GM19035 (cell line): Measurements from ENCODE around the gene TBC1D16.
"Not testable (repeated sequence)": the region's sequence is repeated elsewhere in the genome, so short reads cannot be mapped to it uniquely, and the experiment has no call there.

ENCODE experiments used
- ATAC-seq: cut with Tn5 transposase; IDR thresholded peaks from one replicate; pipeline ENCODE4 v1.9.1; 2021; ENCODE audit not compliant: unreplicated experiment

The TBC1D16 gene

DNA sequence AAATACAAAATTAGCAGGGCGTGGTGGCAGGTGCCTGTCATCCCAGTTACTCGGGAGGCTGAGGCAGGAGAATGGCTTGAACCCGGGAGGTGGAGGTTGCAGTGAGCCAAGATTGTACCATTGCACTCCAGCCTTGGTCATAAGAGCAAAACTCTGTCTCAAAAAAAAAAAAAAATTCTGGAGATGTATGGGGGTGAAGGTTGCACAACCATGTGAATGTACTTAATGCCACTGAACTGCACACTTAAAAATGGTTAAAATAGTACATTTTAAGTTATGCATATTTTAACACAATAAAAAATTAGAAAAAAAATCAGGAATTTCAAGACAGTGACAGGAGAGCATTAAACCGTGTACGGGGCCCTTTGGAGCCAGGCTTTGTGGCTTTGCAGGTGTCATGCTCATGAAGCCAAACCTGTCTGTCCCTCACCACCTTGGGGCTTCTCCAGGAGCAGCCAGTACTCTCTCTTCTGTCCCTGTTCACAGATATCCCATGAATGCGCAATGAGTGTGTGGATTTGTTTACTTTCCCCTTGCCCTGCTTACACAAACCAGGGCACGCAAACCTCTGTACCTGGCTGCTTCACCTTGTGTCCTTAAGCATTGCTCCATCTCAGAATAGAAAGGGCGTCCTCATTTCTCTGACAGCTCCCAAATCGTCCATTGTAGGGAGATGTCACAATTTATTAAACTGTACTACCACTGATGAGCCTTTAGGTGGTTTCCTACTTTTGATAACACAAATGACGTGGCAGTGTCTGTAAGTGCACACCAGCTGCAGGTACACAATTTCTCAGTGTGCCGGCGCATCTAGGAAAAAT lies 138.2 kb downstream of the TBC1D16 start:
- ATAC-seq, result no peak

DNA sequence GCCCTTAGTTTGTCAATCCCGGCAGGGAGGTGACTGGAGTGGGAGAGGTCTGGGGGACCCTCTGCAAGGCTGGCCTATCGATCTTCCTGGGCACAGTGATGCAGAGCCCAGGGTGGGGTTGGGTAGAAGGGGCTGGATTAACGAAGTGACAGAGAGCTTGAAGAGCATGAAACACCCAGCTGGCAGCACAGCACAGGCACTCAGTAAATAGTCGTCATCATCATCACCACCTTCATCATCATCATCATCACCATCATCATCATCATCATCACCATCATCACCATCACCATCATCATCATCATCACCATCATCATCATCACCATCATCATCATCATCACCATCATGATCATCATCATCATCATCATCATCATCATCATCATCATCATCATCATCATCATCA lies 142.2 kb downstream of the TBC1D16 start:
- ATAC-seq, result not testable (repeated sequence)

DNA sequence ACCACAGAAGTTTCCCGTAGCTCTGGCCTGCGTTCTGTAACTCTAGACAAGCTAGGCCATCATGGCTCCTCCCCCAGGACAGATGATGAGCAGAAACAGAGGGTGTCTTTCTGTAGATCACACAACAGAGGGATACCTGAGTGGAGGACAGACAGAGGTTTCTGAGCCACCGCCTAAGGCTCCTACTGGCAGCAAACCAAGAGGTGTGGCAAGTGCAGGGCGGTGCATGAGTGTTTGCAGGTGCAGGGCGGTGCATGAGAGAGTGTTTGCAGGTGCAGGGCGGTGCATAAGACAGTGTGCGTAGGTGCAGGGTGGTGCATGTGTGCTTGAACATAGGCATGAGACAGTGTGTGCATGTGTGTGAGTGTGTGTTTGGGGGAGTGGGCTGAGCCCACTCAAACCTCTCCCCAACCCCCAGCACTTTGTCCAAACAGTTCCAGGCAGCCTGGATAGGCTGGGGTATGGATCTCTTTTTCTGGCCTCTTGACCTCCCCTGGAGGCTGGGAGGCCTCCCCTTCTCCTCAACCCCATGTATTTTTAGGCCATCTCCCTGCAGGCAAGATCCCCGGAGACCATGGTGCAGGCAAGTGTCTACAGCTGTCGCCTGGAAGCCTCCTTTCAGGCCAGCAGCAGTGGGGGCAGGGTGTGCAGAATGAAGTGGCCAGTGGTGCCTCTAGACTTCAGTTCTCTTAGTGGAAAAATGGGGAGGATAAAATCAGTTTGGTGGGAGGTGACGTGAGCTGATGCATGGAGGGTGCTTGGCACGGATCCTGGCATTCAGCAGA lies 143.0 kb downstream of the TBC1D16 start:
- ATAC-seq, result no peak

DNA sequence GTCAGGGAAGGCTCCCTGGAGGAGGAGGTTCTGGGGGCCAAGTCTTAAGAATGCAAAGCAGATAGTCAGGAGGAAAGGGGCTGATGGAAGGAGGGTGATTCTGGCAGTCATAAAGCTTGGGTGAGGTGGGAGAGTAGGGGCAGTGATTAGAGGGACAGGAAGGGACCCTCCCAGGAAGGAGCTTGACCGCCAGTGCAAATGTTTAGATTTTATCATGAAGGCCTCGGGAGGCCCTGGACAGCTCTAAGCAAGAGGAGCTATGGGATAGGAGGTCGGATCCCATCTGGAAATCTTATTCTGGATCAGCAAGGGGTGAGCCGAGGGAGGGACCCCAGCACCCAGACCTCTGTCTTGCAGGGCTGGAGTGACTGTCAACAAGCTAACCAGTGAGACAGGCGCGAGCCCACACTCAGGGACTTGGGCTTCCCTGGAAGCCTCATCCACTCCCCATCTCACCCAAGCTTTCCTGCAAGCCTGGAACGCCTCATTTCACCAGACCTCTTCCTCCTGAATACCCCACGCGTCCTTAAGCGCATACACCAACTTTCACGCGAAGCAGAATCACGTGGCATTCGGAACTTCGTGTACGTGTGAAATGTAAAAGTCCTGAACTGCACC lies 144.4 kb downstream of the TBC1D16 start:
- ATAC-seq, result no peak

DNA sequence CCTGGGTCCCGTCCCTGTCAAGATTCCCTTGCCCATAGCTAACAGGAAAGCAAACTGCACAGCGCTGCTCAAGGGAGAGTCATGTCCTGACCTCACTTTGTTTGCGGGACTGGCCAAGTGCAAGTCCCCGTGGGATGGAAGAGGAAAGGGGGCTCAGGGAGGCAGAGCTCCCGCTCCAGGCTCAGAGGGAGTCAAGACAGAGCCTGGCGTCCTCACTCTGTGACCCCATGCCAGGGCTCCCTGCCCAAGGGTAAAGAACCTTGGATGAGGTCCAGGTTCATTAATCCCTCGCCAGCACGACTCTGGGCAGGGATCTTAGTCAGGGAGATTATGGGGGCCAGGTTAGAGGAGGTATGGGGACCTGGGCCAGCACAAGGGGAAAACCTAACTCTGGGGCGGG lies 145.0 kb downstream of the TBC1D16 start:
- no peak for ATAC-seq

DNA sequence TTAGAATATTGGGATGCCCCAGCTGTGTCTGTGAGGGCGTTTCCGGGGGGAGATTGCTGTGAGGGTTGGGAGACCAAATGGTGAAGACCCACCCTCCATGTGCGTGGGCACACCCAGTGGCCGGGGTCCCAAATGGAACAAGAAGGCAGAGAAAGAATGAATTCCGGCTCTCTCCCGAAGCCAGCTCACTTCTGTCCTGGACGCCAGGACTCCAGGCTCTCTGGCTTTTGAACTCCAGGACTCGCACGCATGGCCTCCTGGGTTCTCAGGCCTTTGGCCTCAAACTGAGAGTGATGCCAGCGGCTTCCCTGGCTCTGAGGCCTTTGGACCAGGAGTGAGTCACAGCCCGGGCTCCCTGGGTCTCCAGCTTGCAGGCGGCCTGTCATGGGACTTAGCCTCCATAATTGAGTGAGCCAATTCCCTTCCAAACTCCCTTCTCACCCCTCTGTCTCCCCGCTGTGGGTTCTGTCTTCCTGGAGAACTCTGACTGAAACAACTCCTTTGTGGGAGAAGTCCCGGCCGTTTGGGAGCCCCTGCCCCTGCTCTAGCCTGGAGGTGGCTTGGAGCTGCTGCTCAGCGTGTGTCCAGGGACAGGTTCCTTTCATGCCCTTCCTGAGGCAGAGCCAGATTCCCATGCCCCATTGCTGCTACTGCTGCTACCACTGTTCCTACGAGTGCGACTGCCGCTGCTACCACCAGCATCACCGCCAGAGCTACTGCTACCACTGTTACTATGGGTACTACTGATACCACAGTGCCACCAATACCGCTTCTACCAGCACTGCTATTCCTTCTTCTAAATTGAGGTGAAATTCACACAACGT lies 146.6 kb downstream of the TBC1D16 start:
- ATAC-seq, result no peak

DNA sequence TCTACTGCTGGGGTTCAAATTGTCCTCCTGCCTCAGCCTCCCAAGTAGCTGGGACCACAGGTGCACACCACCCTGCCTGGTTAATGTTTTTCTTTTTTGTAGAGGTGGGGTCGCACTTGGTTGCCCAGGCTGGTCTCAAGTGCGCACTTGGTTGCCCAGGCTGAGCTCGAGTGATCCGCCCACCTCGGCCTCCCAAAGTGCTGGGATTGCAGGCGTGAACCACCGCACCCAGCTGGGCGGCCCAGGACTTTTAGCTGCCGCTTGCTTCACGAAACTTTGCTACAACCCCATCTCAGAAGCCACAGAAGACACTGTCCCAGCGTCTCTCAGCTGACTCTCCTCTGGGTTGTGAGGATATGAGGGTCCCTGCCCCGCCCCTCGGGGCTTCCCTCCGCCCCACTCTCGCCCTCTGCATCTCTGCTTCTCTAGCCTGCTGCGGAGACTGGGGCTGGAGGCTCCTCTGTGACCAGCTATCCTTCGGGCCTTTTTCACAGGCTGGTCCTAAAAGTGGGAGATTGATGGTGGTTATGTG lies 147.6 kb downstream of the TBC1D16 start:
- no peak for ATAC-seq

DNA sequence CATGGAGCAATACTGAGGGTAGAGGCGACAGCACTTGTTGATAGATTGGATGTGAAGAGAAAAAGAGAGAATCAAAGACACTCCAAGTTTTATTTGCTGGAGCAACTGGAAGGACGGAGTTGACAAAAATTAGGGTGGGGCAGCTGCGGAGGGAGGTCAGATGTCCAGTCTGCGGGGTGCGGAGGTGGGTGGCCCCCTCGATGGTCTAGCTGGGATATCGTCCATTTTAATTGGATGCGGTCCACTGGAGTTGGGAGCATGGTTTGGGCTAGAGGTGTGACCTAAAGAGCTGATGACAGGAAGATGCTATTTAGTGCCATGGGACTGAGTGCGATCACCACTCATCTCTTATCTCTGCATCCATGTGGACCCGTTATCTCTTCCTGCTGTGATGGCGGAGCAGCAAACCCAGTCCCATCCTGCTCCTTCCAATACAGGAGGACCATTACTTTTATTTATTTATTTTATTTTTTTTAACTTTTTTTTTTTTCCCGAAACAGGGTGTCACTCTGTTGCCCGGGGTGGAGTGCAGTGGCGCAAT lies 148.2 kb downstream of the TBC1D16 start:
- ATAC-seq, result no peak

DNA sequence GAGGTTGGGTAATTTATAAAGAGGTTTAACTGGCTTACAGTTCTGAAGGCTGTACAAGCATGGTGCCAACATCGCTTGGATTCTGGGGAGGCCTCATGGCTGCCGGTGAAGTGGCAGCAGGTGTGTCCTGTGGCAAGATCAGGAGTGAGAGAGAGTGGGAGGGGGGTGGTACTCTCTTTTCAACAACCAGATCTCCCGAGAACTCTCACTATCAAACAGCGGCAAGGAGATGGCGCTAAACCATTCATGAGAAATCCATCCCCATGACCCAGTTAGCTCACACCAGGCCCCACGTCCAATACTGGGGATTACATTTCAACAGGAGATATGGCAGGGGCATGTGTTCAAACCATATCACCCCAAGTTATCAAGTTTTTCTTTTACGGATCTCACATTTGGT lies 152.5 kb downstream of the TBC1D16 start:
- ATAC-seq, result no peak
